HG03108 (cell line): Measurements from ENCODE around the gene KLF9.
"Not testable (repeated sequence)": the region's sequence is repeated elsewhere in the genome, so short reads cannot be mapped to it uniquely, and the experiment has no call there.

ENCODE experiments used
- ATAC-seq: cut with Tn5 transposase; IDR thresholded peaks from one replicate; pipeline ENCODE4 v1.9.1; 2021; ENCODE audit warnings: moderate library complexity; ENCODE audit not compliant: unreplicated experiment

Gene KLF9

GRCh38 chr9:70405808-70406433 is 8.5 kb downstream of the KLF9 start:
- no peak for ATAC-seq

- no peak for ATAC-seq
These were observed 10.2 kb downstream of the KLF9 start for GRCh38 chr9:70404261-70404660.

GRCh38 chr9:70403618-70404025 is 10.8 kb downstream of the KLF9 start:
- ATAC-seq = no peak

- no peak for ATAC-seq
These were observed 11.3 kb downstream of the KLF9 start for GRCh38 chr9:70403166-70403565.

- ATAC-seq = no peak
These were observed 12.2 kb downstream of the KLF9 start for GRCh38 chr9:70402213-70402612.

- not testable (repeated sequence) for ATAC-seq
These were observed 13.2 kb downstream of the KLF9 start for GRCh38 chr9:70401241-70401640.

- no peak for ATAC-seq
These were observed 14.2 kb downstream of the KLF9 start for GRCh38 chr9:70400107-70400892.

- no peak for ATAC-seq
These were observed 15.3 kb downstream of the KLF9 start for GRCh38 chr9:70399141-70399540.

- peak; percentile 99 for ATAC-seq
These were observed 16.3 kb downstream of the KLF9 start for GRCh38 chr9:70398145-70398556.

GRCh38 chr9:70395652-70396051 is 18.8 kb downstream of the KLF9 start:
- no peak for ATAC-seq

GRCh38 chr9:70392850-70393249 is 21.6 kb downstream of the KLF9 start:
- ATAC-seq = no peak

- no peak for ATAC-seq
These were observed 22.3 kb downstream of the KLF9 start for GRCh38 chr9:70392189-70392588.

- no peak for ATAC-seq
These were observed 23.5 kb downstream of the KLF9 start for GRCh38 chr9:70390933-70391341.

- ATAC-seq = no peak
These were observed 24.7 kb downstream of the KLF9 start for GRCh38 chr9:70389621-70390266.

GRCh38 chr9:70389188-70389587 is 25.3 kb downstream of the KLF9 start:
- no peak for ATAC-seq

GRCh38 chr9:70387663-70388062 is 26.8 kb downstream of the KLF9 start:
- no peak for ATAC-seq

- no peak for ATAC-seq
These were observed 29.0 kb downstream of the KLF9 start for GRCh38 chr9:70385426-70385825.

GRCh38 chr9:70382709-70383605 is 31.5 kb downstream of the KLF9 start:
- ATAC-seq = no peak

- ATAC-seq = no peak
These were observed 32.3 kb downstream of the KLF9 start for GRCh38 chr9:70382046-70382708.

GRCh38 chr9:70374962-70375618 is 39.4 kb downstream of the KLF9 start:
- ATAC-seq = no peak
